ENCODE results near the gene PRKAR1B.
A peak's percentile ranks its signal among the peaks of the same experiment; 100 is the strongest.

Gene PRKAR1B

GRCh38 chr7:727104-727805, at the start of gene PRKAR1B:
Gene PRKAR1B, minus strand, starts transcription at chr7:727281. Its CDS starts 15,776 bp downstream, at chr7:711505.
- DNase-seq: no peak

GRCh38 chr7:776381-776780, 49.3 kb upstream of the PRKAR1B start:
- DNase-seq: no peak

- DNase-seq: peak; percentile 32
Observed at GRCh38 chr7:774161-775109, 47.4 kb upstream of the PRKAR1B start.

GRCh38 chr7:773622-773915, 46.5 kb upstream of the PRKAR1B start:
- no peak for DNase-seq

DNA sequence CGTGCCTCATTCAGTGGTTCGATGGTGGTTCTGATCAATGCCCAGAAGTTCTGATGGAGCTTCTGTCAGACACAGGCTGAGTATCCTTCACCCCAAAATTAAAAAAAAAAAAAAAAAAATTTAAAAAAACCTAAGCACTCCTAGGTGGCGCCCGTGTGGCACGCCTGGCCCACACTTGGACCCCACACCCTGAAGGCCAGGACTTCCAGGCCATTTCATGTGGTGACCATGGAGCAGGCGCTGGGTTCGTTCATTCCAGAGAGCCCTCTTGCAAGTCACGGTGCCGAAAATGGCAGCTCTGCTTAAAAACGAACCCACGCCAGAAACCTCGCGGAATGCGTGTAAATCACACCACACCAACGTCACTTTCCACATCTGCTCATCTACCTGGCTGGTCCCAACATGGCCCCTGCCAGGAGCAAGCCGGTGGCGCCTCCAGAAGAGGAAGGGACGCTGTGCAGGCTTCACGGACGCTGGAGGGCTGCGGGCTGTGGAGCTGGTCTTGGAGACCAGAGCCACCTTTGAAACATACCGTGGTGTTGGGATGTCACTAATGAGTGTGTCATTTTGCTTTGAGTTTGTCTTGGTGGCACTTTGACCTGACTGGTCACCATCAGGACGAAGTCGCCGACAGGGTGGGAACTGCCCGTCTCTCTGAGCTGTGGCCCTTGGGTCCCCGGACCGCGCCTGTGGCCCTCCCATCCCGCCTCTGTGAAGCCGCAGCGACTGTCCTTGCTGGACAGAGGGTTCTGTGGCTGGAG, 46.0 kb upstream of the PRKAR1B start:
- DNase-seq: no peak

GRCh38 chr7:772392-772791, 45.3 kb upstream of the PRKAR1B start:
- DNase-seq: no peak

- no peak for DNase-seq
Observed at GRCh38 chr7:772005-772294, 44.9 kb upstream of the PRKAR1B start.

DNA sequence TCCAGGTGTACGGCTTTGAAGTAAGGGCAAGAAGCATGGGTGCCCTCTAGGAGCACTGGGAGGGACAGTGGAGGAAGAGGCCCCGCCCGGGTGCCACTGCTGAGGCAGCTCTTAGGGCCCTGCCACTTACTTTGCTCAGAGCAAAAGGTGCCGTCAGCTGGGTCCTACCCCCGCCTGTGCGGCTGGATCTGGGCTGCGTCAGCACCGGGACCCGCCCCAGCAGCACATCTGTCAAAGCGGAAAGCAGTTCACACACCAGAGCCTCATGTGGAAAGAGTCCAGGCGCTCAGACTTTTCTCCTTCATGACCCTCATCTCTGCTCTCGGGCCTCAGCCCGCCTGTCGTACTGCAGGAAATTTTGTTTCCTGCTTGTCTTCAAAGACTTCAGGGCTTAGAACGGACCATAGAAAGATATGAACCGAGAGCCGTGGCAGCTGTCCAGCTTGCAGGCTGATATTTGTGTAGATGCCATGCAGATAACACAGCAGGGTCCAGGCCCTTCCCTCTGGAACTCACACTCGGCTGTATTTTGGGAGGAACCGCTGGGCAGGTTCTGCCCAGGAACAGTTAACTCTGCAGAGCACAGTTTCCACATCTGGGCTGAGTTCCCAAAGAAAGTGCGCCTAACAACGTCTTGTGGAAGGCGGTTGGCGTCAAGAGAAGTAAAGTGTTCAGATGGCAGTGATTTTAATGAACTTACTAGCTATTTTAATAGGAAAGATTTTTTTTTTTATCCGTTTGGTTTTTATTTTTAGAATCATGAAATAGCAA, 44.3 kb upstream of the PRKAR1B start:
- DNase-seq: no peak

DNA sequence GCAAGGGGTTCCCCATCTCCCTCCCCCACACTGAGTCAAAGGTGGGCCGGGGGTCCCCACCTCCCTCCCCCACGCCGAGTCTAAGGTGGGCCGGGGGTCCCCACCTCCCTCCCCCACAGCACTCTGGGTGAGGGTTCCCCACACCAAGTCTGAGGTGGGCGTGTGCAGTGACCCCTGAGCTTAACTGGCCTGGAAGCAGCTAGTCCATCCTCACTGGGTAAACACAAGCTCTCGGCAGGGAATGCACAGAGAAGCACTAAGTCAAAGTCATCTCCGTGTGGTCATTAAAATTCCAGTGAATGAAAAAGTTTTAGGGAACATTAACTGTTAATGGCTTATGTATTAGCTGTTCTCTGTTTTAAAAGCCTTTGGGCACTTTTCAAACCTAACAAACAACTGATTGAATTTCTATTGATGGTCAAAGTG, 43.7 kb upstream of the PRKAR1B start:
- DNase-seq: no peak

GRCh38 chr7:770336-770735, 43.3 kb upstream of the PRKAR1B start:
- no peak for DNase-seq

DNA sequence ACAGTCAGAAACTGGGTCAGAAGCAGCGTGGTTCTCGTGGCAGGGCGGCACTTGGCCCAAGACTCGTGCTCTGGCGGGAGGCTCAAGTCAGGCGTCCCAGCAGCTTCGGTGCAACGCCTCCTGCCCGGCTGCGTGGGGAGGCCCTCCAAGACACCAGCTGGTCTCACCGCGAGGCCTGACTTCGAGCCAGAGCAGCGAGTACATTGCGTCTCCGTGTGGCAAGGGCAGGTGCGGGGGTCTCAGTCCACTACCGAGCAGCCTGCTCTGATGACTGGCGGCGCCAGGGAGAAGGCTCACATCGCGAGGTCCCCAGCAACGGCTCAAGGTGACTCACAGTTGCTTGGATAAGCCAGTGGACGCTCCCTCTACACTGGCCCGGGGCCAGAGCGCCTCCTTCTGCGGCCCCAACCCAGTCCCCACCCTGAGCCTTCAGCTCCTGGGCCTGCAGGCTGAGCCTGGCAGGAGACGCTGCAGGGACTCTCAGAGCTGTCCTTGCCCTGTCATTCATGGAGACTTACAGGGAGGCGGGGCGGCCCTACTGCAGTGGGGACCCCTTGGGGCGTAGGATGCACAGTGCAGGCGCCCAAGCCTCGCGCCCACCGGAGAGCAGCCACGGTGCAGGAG, 41.9 kb upstream of the PRKAR1B start:
- no peak for DNase-seq

- DNase-seq: no peak
Observed at GRCh38 chr7:767941-768731, 41.1 kb upstream of the PRKAR1B start.

DNA sequence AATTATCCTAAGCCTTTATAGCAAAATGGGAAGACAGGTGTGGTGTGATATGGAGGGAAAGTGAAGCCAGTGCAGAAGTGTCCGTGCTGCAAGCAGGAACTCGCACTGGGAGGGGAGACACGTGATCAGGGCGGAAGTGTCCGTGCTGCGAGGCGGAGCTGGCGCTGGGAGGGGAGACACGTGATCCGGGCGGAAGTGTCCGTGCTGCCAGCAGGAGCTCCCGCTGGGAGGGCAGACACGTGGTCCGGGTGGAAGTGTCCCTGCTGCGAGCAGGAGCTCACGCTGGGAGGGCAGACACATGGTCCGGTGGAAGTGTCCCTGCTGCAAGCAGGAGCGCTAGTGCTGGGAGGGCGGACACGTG, 40.5 kb upstream of the PRKAR1B start:
- peak; percentile 16 for DNase-seq

DNA sequence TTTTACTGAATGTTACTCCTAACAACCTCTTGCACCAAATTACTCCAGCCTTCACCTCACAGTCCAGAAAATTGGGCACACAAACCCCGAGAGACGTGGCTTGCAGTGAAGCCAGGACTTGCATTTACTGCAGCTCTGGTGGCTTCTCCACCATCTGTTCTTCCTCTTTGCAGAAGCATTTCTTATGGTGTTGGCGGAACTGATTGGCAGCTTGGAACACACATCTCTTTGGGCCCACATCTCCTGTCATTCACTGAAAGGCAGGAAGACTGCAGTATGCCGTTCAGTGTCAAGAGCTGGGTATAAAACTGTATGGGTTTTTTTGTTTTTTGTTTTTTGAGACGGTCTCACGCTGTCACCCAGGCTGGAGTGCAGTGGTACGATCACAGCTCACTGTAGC, 38.3 kb upstream of the PRKAR1B start:
- no peak for DNase-seq

- DNase-seq: peak; percentile 91
Observed at GRCh38 chr7:763762-764161, 36.7 kb upstream of the PRKAR1B start.

- DNase-seq: no peak
Observed at GRCh38 chr7:762885-763284, 35.8 kb upstream of the PRKAR1B start.

DNA sequence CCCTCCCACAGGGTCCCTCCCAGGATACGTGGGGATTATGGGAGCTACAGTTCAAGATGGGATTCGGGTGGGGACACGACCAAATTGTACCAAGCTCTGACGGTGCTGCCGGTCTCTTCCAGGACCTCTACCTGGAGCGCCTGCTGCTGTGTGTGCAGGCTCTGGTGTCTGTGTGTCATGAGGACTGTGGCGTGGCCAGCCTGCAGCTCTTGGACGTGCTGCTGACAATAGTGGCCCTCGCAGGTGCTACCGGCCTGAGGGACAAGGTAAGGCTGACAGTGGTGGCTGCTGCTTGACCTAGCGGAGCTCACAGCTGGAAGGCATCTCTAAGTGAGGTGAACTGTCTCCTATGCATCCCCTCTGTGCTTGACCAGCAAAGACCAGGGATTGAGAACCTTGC, 34.5 kb upstream of the PRKAR1B start:
- no peak for DNase-seq

DNA sequence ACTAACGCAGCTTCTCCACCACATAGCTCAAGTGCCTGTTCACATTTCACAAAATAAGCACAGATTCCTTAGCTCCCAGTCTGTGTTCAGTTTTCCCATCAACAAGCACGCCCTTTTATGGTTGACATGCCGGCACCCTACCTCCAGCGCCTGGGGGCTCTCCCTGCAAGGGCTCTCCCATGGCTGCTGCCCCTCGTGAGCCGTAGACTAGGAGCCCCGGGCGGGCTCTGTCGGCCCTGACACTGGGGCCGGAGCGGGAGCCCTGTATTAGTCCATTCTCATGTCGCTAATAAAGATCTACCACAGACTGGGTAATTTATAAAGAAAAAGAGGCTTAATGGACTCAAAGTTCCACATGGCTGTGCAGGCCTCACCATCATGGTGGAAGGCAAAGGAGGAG, 34.0 kb upstream of the PRKAR1B start:
- no peak for DNase-seq

DNA sequence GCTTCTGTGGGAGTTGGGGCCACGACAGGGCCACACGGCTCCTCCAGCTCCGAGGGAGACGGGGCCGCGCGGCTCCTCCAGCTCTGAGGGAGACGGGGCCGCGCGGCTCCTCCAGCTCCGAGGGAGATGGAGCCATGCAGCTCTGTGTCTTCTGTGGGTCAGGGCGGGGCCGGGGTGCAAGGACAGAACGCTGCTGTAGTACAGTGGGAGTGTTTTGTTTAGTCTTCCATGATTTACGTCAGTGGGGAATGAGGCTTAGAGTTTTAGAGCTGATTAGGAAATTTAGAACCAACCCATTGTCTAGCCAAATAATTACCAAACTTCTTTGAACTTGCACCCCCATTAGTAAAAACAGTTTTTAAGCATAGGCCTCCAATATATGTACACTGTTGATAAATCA, 32.9 kb upstream of the PRKAR1B start:
- DNase-seq: no peak

GRCh38 chr7:759569-759968, 32.5 kb upstream of the PRKAR1B start:
- no peak for DNase-seq

GRCh38 chr7:757741-758163, 30.7 kb upstream of the PRKAR1B start:
- DNase-seq: no peak
